ENCODE results near the gene WWTR1.

WWTR1 gene

DNA sequence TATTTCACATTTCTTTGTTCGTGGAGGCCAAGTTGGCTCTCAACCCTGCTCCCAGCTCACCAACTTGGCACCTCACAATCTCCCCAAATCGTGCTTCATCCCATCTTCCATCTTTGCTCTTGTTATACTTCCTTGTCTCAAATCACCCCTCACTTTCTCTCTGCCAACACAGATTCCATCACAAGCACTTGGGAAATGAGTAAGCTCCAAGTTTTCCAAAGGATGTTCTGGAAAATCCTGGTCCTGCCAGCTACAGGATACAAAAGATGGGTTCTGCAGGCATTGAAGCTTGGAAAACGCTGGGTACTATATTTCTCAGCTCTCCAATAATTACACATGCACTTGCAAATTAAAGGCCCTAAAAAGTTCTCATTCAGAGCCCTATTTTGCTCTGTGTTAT lies 187.4 kb downstream of the WWTR1 start:
- no peak for DNase-seq (ENCODE audit: low spot score)

- DNase-seq (ENCODE audit: low spot score): no peak
Observed at GRCh38 chr3:149468504-149469212, 189.2 kb downstream of the WWTR1 start.

Measured in AG08395 (cell line).